ENCODE measurements around the gene RAPGEF3.

GRCh38 chr12:47741340-47741703, 17.4 kb downstream of the RAPGEF3 start:
- TF ChIP-seq CTCF (IDR thresholded peaks at IDR 0.05; ENCODE audit: poor library complexity) (no peak), EZH2 (IDR thresholded peaks at IDR 0.05; ENCODE audit: borderline replicate concordance) (no peak), EZH2phosphoT487 (IDR thresholded peaks at IDR 0.05; ENCODE audit: low read depth, severe bottlenecking, unreplicated experiment) (no peak)
